ENCODE results near the gene WFDC5.

WFDC5 gene

DNA sequence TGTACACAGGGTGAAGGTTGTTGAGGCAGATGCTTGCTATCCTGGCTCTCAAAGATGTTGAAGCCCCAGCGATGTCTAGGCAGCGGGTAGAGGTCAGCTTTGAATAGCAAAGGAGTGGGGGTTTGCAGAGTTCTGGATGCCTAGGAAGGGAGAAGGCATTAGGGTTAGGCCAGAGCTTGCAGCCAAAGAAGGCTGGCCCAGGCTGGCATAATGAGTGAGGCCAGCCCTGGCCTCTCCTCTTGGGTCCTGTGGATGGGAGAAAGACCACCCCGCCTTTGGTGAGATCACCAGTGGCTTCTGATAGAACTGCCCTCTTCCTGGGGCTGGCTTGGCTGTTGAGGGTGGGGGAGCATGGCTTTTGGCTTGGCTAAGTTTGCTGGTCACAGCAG, 406 bp upstream of the WFDC5 start:
- no peak for DNase-seq (ENCODE audit: extremely low read depth, low read depth)
- TF ChIP-seq, protein P1, sequence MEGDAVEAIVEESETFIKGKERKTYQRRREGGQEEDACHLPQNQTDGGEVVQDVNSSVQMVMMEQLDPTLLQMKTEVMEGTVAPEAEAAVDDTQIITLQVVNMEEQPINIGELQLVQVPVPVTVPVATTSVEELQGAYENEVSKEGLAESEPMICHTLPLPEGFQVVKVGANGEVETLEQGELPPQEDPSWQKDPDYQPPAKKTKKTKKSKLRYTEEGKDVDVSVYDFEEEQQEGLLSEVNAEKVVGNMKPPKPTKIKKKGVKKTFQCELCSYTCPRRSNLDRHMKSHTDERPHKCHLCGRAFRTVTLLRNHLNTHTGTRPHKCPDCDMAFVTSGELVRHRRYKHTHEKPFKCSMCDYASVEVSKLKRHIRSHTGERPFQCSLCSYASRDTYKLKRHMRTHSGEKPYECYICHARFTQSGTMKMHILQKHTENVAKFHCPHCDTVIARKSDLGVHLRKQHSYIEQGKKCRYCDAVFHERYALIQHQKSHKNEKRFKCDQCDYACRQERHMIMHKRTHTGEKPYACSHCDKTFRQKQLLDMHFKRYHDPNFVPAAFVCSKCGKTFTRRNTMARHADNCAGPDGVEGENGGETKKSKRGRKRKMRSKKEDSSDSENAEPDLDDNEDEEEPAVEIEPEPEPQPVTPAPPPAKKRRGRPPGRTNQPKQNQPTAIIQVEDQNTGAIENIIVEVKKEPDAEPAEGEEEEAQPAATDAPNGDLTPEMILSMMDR (IDR thresholded peaks at IDR 0.05; ENCODE audit: low read depth, low read length), result no peak

DNA sequence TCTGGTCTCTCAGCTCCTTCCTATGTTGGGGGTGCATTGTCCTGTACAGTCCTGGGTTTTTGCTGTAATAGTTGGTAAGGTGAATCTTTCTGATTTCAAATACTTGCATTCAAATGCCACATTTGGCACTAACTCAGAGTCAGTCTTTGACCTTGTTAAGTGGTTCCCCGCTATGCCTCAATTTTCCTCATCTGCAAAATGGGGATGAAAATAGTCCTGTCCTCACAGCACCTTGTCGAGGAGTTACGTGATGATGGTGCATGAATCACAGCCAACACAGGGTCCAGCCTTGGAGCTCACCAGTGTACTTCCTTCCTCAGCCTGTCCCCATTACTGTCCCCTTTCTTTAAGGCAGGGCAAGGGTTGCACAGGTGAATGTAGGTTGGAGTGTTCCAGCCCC, 1.1 kb downstream of the WFDC5 start:
- DNase-seq (ENCODE audit: extremely low read depth, low read depth), result no peak
- TF ChIP-seq, protein P1 (IDR thresholded peaks at IDR 0.05; ENCODE audit: low read depth, low read length), result no peak

DNA sequence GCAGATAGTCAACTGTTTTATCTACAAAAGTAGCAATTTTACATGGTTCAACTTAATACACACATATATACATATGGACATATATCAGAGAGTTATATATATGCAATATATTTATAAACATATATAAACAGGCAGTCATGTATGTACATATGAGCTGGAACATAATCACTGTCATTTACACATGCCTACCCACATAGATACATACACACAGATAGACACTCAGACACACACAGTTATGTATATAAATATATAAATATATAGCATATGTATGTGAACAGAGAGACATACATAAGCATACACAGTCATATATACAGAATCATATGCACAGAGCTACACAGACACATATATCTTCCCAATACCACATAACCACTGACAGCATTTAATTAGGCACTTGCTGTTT, 2.2 kb downstream of the WFDC5 start:
- no peak for DNase-seq (ENCODE audit: extremely low read depth, low read depth)
- TF ChIP-seq, protein P1 (IDR thresholded peaks at IDR 0.05; ENCODE audit: low read depth, low read length), result no peak

DNA sequence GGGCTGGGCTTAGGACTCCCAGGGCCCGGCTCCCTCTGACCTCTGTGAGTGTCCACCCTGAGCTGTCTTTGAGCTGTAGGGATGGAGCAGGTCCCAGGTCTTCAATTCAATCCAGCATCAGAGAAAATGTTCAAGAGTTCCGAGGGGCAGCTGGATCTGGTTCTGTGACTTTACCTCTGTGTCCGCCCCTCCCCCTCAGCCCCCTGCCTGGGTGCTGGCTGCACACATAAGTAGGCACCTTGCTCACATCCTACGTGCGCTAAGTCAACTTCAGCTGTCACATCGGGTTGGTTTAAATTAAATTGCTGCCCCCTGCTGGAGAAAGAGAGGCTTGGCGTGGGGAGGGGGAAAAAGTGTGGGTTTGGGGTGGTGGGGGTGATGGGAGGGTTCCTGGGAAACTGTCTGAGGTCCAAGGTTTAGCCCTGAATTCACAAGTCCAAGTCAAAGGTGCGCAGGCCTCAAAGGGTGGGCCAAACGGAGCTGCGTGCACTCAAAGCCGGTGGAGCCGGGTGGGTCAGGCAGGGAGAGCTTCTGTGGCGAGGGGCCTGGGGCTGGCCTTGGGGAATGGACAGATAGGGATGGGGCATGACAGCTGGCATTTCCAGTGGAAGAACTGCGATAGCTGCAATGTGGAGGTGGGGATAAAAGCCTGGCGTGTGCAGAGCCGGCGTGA, 3.0 kb downstream of the WFDC5 start:
- TF ChIP-seq, protein P1 (IDR thresholded peaks at IDR 0.05; ENCODE audit: low read depth, low read length), result peak; percentile 50
- no peak for DNase-seq (ENCODE audit: extremely low read depth, low read depth)

DNA sequence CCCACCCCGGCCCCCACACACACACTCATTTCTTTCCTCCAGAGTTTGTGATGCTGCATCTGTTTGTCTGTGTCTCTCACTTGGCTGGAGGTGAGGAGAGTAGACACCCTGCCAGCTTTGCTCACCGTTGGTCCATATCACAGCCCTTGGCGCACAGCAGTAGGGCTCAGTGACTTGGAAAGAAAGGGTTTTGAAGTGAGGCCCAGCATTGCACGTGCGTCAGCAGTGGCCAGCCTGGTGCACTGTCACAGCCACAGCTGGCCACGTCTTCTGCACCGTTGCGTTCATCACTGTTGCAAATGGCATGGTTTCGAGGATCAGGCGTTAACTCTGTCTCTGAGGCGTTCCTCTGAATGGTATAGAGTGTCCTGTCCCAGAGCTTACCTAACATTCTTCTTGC, 3.7 kb downstream of the WFDC5 start:
- no peak for DNase-seq (ENCODE audit: extremely low read depth, low read depth)
- TF ChIP-seq, protein P1 (IDR thresholded peaks at IDR 0.05; ENCODE audit: low read depth, low read length), result no peak

DNA sequence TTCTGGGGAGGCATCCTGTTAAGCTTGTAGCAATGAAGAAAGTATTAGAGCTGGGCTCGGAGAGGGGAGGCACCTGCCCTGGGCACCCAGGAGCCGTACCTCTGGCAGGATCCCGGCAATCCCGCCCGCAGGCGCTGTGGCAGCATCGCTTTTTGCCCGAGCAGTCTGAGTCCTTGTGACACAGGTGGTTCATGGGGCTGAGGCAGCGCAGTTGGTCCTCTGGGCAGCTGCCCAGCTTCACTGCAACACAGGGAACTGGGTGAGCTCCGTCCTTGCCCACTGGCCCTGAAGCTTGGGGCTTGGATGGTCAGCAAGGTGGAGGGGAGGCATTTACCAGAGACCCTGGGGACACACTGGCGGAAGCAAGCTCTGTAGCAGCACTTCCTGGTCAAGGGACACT, 4.7 kb downstream of the WFDC5 start:
- DNase-seq (ENCODE audit: extremely low read depth, low read depth), result no peak
- TF ChIP-seq, protein P1 (IDR thresholded peaks at IDR 0.05; ENCODE audit: low read depth, low read length), result no peak

DNA sequence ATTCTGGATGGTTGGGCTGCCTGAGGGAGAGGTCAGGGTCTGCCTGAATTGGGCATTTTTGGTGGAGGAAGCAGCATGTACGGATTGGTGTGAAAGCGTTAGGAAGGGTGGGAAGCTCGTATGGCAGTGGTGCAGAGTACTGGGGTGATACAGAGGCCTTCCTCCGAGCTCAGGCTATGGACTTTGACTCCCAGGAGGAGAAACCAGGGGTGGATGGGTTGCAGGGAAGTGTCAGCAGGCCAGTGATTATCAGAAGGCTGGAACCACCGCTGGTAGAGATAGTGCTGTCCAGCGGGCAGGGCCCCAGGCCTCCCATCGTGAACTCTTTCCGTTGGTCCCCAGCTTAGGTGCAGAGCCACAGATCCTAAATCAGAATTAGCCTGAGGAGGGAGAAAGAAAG, 5.3 kb downstream of the WFDC5 start:
- TF ChIP-seq, protein P1 (IDR thresholded peaks at IDR 0.05; ENCODE audit: low read depth, low read length), result no peak
- no peak for DNase-seq (ENCODE audit: extremely low read depth, low read depth)
